CD4-positive, alpha-beta T cell treated with Interferon gamma for 1 hour (primary cell): ENCODE results near the gene PLEKHH3.
"Not testable (repeated sequence)": the region's sequence is repeated elsewhere in the genome, so short reads cannot be mapped to it uniquely, and the experiment has no call there.

ENCODE experiments used
- DNase-seq: peaks from one replicate; pipeline ENCODE4 v3.0.0-alpha.2; 2020

PLEKHH3 gene

DNA sequence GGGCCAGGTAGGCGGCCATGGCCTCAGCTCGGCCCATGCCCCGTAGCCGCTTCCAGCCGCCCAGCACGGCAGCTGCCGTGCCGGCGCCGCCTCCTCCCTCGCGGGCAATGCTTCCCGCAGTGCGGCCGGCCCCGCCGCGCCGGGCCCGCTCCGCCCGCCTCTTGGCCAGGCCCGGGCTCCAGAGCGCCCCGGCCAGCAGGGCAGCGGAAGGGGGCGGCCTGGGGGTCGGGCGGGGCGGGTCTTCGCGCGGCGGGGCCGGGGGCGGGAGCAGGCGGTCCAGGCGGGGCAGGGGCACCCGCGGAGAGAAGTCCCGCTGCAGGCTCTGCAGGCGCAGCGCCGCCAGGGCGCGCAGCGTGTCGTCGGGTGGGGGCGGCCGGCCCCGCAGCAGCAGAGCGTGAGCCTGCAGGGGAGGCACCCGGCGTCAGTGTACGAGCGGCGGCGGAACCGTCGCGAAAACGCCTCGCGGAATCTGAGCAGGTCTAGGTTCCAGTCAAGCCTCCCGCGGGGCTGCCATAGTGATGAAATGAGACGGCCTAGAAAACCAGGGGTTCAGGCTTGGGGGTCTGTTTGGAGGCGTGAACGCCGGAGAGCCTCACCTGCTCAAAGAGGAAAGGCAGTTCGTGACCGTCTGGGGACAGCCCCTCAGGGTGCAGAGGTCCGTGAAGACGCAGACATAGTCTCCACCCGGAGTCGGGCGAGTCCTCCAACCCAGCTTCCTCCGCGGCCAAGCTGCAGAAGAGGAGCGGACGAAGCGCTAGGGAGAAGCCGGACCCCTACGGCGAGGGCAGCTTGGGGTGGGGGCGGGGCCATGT, 6.6 kb downstream of the PLEKHH3 start:
- DNase-seq: peak; percentile 55

GRCh38 chr17:42669705-42669976, 7.2 kb downstream of the PLEKHH3 start:
- DNase-seq: no peak

DNA sequence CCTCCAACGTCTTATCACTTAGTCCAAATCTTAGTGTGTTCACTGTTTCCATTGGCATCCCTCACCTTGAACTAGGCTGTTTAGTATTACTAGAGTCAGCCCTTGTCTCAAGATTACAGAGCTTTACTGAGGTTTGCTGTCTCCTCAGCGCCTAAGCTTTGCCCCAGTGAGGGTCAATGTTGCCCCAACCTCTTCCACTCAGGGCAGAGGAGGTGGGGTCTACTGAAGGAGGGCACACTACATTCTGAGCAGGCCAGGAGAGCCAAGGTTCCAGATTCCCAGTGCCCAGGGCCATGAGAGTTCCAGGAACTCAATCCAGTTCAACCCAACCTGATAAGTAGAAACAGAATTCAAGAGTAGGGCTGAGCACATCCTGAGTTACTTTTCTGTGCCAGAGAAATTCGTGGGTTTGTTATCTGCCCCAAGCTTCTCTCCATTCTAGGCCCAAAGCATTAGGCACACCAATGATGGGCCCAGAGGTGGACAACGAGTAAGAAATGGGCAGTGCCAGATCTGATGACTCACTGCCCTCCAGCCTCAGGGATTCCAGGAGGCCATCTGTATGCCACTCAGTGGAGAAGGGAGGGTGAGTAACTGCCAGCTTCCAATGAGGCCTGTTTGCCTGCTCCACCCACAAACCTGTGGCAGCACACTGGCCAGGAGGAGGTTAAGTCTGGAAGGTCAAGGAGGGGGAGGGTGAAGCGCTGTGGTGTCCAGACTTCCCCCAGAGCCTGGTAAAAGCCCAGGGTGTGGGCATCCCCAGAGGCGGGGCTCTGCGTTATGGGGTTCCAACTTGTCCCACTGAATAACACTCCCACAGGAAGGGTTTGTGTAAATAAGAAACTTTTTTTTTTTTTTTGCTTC, 9.5 kb downstream of the PLEKHH3 start:
- no peak for DNase-seq

DNA sequence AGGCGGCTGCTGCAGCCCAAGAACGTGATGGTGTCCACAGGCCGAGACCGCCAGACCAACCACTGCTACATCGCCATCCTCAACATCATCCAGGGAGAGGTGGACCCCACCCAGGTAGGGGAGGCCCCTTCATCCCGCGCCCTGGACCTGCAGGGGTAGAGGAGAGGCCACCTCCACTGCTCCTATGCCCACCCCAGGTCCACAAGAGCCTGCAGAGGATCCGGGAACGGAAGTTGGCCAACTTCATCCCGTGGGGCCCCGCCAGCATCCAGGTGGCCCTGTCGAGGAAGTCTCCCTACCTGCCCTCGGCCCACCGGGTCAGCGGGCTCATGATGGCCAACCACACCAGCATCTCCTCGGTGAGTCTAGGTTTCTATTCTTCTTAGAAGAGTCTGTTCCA, 10.7 kb downstream of the PLEKHH3 start:
- not testable (repeated sequence) for DNase-seq

GRCh38 chr17:42665581-42666001, 11.2 kb downstream of the PLEKHH3 start:
- DNase-seq: no peak

DNA sequence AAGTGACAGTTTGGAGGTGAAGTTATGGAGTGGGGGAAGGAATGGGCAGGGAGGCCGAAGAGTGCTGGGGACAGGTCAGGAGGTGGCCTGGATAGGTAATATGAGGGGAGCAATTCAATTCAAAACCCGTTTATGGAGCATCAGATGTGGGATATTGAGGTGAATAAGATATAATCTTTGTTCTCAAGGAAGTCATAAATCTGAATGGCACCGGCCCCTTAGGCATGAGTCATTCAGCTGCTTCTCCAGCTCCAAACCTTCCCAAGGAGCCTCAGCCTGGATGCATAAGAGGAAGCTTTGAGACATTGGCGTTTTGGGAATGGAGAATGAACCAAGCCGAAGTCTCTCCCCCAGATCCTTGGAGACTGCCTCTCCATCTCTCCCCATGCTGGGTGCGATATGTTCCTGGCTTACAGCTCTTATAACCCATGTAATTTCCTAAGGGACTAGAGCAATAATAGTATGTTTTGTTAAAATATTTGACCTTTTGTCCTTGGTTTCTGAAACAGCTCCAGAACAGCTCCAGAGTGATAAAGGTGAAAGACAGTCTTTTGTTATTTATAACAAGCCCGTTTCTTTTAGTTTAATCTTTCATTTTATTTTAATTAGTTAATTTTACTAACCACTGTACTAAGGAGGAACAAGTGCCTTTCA, 16.0 kb downstream of the PLEKHH3 start:
- DNase-seq: no peak

DNA sequence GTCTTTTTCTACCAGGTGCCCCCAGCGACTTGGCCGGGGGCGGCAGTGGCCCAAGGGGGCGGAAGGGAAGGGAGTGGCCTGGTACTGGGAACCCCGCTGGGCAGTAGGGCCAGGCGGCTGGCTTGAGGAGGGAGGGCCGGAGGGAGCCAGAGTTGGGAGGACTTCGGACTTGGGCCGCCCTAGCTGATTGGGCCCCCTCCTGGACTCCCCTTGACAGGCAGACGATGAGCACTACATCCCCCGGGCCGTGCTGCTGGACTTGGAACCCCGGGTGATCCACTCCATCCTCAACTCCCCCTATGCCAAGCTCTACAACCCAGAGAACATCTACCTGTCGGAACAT, 16.9 kb downstream of the PLEKHH3 start:
- not testable (repeated sequence) for DNase-seq

- peak; percentile 71 for DNase-seq
Measured at GRCh38 chr17:42659079-42659931, 17.5 kb downstream of the PLEKHH3 start, which contains the start of gene TUBG2. TUBG2 (plus strand) TSS chr17:42659284; CDS start chr17:42659504, 220 bp downstream.

DNA sequence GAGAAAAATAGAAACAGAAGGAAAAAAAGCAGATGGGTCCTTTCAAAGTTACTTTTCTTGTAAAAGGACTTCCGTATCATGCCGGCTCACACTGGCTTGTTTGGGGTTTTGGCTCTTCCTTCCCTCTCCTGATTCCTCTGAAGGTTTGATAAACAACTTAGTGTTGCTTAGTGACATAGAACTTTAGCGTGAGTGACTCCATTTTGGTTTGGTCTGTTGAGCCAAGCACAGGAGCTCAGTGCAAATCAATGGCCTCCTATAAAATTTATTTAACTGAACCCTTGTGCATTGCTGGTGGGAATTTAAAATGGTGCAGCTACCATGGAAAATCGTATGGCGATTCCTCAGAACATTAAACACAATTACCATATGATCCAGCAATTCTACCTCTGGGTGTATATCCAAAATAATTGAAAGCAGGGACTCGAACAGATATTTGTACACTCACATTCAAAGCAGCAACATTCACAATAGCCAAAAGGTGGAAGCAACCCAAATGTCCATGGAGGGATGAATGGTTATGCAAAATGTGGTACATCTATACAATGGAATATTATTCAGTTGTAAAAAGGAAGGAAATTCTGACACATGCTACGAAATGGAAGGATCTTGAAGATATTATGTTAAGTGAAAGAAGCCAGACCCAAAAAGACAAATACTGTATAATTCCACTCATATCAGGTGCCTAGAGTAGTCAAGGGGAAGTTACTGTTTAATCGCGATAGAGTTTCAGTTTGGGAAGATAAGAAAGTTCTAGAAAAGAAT, 18.8 kb downstream of the PLEKHH3 start:
- DNase-seq: no peak

DNA sequence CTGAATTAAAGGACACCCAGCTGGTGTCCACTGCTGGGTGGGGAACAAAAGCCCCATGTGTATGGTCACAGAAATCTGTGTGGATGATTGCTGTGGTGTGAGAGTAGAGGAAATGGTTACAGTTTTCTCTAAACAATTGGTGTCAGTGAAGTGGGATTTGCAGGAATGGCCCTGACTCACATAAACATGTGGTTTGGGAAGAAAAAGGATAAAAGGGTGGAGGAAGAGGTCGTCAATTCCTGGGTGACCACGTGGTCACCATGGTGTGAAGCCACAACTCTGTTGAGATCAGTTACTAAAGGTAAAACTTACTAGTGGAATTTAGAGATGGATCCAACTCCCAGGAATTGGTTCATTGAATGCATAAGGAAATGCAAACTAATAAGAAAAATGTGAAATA, 21.3 kb downstream of the PLEKHH3 start:
- no peak for DNase-seq

- no peak for DNase-seq
Measured at GRCh38 chr17:42653179-42654124, 23.3 kb downstream of the PLEKHH3 start.

DNA sequence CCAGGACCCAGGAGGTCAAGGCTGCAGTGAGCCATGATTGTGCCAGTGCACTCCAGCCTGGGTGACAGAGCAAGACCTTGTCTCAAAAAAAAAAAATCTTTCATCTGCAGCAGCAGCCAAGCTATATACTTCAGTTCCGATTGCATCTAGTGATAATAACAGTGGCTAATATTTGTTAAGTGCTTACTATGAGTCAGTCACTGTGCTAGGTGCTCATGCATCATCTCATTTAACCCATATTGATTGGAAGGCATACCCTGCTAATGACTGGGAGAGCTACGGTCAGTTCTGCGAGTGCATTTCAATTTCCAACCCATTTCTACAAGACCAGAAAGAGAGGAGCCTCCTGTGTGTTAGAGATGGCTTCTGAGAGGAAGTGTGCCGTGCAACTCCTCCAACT, 25.4 kb downstream of the PLEKHH3 start:
- DNase-seq: no peak

- DNase-seq: no peak
Measured at GRCh38 chr17:42647778-42648177, 29.0 kb downstream of the PLEKHH3 start.

- DNase-seq: no peak
Measured at GRCh38 chr17:42642336-42642735, 34.5 kb downstream of the PLEKHH3 start.

- DNase-seq: no peak
Measured at GRCh38 chr17:42640121-42640520, 36.7 kb downstream of the PLEKHH3 start.

GRCh38 chr17:42639525-42640113, 37.2 kb downstream of the PLEKHH3 start:
- DNase-seq: no peak

- no peak for DNase-seq
Measured at GRCh38 chr17:42632949-42633444, 43.8 kb downstream of the PLEKHH3 start.

DNA sequence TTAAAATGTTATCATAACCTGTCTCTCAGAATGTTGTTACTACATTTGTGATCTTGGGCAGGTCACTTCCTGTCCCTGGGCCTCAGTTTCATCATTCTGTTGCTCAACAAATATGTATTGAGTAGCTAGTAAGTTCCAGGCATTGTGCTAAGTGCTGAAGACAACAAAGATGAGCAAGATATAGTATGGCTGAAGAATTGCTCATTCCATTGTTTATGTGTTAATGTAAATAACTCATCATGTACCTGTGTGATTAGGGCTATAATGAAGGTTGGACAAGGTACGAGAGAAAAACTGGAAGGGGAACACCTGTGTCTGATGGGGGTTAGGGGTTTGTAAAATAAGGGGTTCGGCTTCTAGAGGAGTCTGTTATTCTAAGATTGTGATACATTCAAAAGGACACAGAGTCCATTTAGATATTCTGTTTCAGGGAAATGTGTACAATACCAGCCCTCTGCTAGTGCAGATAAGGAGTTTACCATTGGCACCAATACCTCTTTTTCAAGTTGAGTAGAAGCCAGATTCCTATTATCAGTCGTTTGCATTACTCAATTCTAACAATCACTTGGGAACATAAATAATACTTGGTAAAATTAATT, 47.3 kb downstream of the PLEKHH3 start:
- DNase-seq: no peak

- not testable (repeated sequence) for DNase-seq
Measured at GRCh38 chr17:42627032-42627764, 49.6 kb downstream of the PLEKHH3 start.
